Activated T-helper 2 cell treated with anti-CD3 and anti-CD28 coated beads, Interferon-gamma antibody, Interleukin-2, Interleukin-4, amounts not matched to agents 10 μg/mL and 5 μg/mL and 100 μg/mL, durations not matched to agents 14 hours and 24 hours and 36 hours (primary cell): ENCODE results near the gene APBA2. TPM values are rescaled to one million over a fixed set of nuclear protein-coding genes. Genes with fewer than 3 reads are reported as not detected.

Experiments used
- DNase-seq: peaks from one replicate; pipeline ENCODE4 v3.0.0; 2021; ENCODE audit warnings: low spot score
- H3K27ac Mint-ChIP-seq: one replicate; pipeline ENCODE4 v1.8.0; 2021; ENCODE audit warnings: mixed read lengths
- H3K27me3 Mint-ChIP-seq: one replicate; pipeline ENCODE4 v1.8.0; 2021; ENCODE audit warnings: low read depth, mixed read lengths
- H3K36me3 Mint-ChIP-seq: one replicate; pipeline ENCODE4 v1.8.0; 2021; ENCODE audit warnings: low read depth, mixed read lengths
- H3K4me1 Mint-ChIP-seq: one replicate; pipeline ENCODE4 v1.8.0; 2021; ENCODE audit warnings: low read depth, mixed read lengths
- H3K4me3 Mint-ChIP-seq: one replicate; pipeline ENCODE4 v1.8.0; 2021; ENCODE audit warnings: low read depth, mild to moderate bottlenecking, moderate library complexity, mixed read lengths
- H3K9me3 Mint-ChIP-seq: one replicate; pipeline ENCODE4 v1.8.0; 2021; ENCODE audit warnings: mixed read lengths
- intact Hi-C: fragments of 100-400 bp; cut with micrococcal nuclease; formaldehyde crosslinking; loops from one replicate; pipeline ENCODE4 v1.15.1; 2023
- total RNA-seq: library from RNA; stranded (reverse); gene quantifications from 2 replicates; pipeline ENCODE4 v1.2.3, GENCODE V29; 2022

Gene APBA2
- total RNA-seq, 1 donor from 2014 or later: 1.2 TPM

DNA sequence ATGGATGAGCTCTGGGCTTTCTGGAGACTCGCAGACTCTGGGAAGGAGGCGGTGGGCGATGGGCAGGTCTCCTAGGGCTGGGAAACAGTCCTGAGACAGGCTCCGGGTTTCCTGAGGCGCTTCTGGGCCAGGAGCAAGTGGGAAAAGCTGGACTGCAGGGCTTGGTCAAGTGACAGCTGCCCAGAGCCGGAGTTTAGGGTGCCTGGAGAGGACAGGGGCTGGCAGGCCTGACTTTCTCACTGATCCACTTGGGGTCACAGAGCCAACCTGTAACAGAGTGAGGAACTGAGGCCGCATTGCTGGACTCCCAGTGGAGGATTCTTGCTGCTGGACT is 107.9 kb downstream of the APBA2 start:
- no peak for DNase-seq
- Mint-ChIP-seq H3K4me3 (no peak overlapping the region), H3K27ac (no peak overlapping the region), H3K27me3 (no peaks in the 10 kb centered on the region), H3K4me1 (peaks cover 5% of the 10 kb centered on the region), H3K9me3 (no peaks in the 10 kb centered on the region), H3K36me3 (no peaks in the 10 kb centered on the region)
- intact Hi-C loops: loop anchor here (5.0 to 10.0 kb wide), 2 partner anchors 54 to 101 kb away; no protein-coding TSS in a partner anchor

GRCh38 chr15:28994142-28994830 is 108.5 kb downstream of the APBA2 start:
- Mint-ChIP-seq H3K4me1 (peaks cover 5% of the 10 kb centered on the region), H3K27me3 (no peaks in the 10 kb centered on the region), H3K9me3 (no peaks in the 10 kb centered on the region), H3K4me3 (no peak overlapping the region), H3K36me3 (no peaks in the 10 kb centered on the region), H3K27ac (peak overlapping the region; percentile 42)
- no peak for DNase-seq
- intact Hi-C loops: loop anchor here (5.0 to 10.0 kb wide), 2 partner anchors 53 to 101 kb away; no protein-coding TSS in a partner anchor

DNA sequence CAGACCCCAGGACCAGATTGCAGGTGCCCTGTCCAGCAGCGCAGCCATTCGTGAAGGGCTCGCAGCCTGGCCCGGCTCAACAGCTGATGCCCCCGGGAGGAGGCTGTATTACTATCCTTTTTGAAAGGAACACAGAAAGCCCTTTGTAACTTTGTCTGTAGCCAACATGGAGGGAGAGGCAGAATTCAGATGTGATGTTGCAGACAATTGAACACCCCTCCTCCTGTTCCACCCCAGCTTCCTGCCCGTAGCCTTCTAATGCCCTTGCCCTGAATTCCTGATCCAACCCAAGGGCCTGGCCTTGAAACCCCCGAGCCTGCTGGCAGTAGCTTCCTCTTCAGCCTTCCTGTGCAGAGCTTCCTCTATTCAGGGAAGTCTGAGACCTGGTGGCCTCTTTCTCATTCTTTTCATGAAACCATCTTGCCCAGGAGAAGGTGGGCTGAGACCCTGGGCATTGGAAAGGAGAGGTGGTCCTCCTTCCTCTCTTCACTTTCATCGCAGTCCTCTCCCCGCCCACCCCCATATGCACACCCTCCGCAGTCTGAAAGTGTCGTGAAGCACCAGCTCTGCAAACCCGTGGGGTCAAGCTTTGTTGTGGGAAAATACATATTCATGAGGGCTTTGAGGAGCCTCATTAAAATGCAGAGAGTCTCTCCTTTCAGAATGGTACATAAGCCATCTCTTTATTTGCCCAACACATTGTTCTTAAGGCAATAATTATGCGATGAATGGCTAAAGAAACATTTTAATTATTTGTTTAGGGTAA is 109.2 kb downstream of the APBA2 start:
- H3K9me3 Mint-ChIP-seq: no peaks in the 10 kb centered on the region
- peaks cover 5% of the 10 kb centered on the region for H3K4me1 Mint-ChIP-seq
- DNase-seq: no peak
- intact Hi-C loops: loop anchor here (5.0 to 10.0 kb wide), 2 partner anchors 52 to 100 kb away; no protein-coding TSS in a partner anchor
- no peak overlapping the region for H3K27ac Mint-ChIP-seq
- no peaks in the 10 kb centered on the region for H3K36me3 Mint-ChIP-seq
- no peaks in the 10 kb centered on the region for H3K27me3 Mint-ChIP-seq
- no peak overlapping the region for H3K4me3 Mint-ChIP-seq

DNA sequence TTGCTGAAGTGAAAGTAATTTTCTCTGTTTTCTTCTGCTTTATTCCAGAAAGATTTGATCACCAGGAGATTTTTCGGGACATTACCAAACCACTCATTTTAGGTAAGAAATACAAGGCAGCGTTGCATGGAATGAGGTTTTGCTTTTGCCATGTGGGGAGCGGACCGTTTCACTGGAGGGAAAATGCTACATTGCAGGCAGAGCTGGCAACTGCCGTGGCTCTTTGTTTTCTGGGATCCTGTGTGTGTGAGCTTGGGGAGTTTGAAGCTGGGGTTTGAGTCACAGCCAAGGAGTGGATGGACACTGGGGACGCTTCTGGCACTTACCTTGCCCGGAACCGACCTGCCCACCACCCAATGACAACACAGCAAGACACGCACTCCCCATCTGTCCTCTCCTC is 109.9 kb downstream of the APBA2 start:
- H3K4me1 Mint-ChIP-seq: peaks cover 5% of the 10 kb centered on the region
- no peaks in the 10 kb centered on the region for H3K9me3 Mint-ChIP-seq
- H3K4me3 Mint-ChIP-seq: no peak overlapping the region
- no peak for DNase-seq
- H3K27ac Mint-ChIP-seq: no peak overlapping the region
- no peaks in the 10 kb centered on the region for H3K36me3 Mint-ChIP-seq
- no peaks in the 10 kb centered on the region for H3K27me3 Mint-ChIP-seq
- intact Hi-C loops: loop anchor here (10.0 kb wide), 1 partner anchor 99 kb away; no protein-coding TSS in a partner anchor

- Mint-ChIP-seq H3K27ac (no peak overlapping the region), H3K27me3 (no peaks in the 10 kb centered on the region), H3K9me3 (no peaks in the 10 kb centered on the region), H3K4me3 (no peak overlapping the region), H3K4me1 (peaks cover 5% of the 10 kb centered on the region), H3K36me3 (no peaks in the 10 kb centered on the region)
- intact Hi-C loops: loop anchor here (10.0 kb wide), 1 partner anchor 99 kb away; no protein-coding TSS in a partner anchor
- DNase-seq: no peak
These were observed 110.5 kb downstream of the APBA2 start for GRCh38 chr15:28996289-28996688.

- Mint-ChIP-seq H3K4me1 (peaks cover 5% of the 10 kb centered on the region), H3K9me3 (no peaks in the 10 kb centered on the region), H3K4me3 (no peak overlapping the region), H3K36me3 (no peaks in the 10 kb centered on the region), H3K27me3 (no peaks in the 10 kb centered on the region), H3K27ac (no peak overlapping the region)
- no peak for DNase-seq
- intact Hi-C loops: loop anchor here (10.0 kb wide), 1 partner anchor 98 kb away; no protein-coding TSS in a partner anchor
These were observed 111.2 kb downstream of the APBA2 start for GRCh38 chr15:28996953-28997352.

- Mint-ChIP-seq H3K27me3 (no peaks in the 10 kb centered on the region), H3K36me3 (no peaks in the 10 kb centered on the region), H3K27ac (no peak overlapping the region), H3K4me3 (no peak overlapping the region), H3K9me3 (no peaks in the 10 kb centered on the region), H3K4me1 (peaks cover 5% of the 10 kb centered on the region)
- no peak for DNase-seq
- intact Hi-C loops: loop anchor here (10.0 kb wide), 1 partner anchor 97 kb away; no protein-coding TSS in a partner anchor
These were observed 112.0 kb downstream of the APBA2 start for GRCh38 chr15:28997791-28998190.

- no peaks in the 10 kb centered on the region for H3K36me3 Mint-ChIP-seq
- no peak for DNase-seq
- H3K4me1 Mint-ChIP-seq: peaks cover 5% of the 10 kb centered on the region
- no peaks in the 10 kb centered on the region for H3K9me3 Mint-ChIP-seq
- H3K4me3 Mint-ChIP-seq: no peak overlapping the region
- no peaks in the 10 kb centered on the region for H3K27me3 Mint-ChIP-seq
- H3K27ac Mint-ChIP-seq: no peak overlapping the region
- intact Hi-C loops: loop anchor here (10.0 kb wide), 1 partner anchor 96 kb away; no protein-coding TSS in a partner anchor
These were observed 112.7 kb downstream of the APBA2 start for GRCh38 chr15:28998511-28998910.

DNA sequence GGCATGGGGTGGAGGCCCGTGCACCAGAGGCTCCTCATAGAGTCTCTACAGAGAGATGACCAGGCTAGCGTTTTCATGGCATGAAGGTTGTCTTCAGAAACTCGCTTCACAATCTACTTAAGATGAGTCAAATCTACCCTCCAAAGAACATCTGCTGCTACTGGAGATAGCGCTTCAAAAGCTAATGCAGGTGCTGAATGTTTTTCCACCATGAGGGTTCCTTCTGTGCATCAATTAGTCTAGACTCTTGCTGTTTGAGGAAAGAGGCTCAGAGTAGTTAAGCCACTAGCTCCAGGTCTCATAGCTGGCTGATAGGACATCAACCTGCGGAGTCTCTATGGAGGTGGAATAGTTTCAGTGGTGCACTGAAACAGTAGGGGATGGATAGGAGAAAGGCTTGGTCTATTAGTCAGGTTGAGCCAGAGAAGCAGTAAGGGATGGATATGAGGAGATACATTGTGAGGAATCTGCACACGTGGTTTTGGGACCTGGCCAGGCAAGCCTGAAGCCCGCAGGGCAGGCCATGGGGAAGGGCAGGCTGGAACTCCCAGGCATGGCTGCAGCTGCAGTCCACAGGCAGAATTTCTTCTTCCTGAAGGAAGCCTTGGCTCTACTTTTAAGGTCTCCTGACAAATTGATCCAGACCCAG is 117.5 kb downstream of the APBA2 start:
- H3K27me3 Mint-ChIP-seq: no peaks in the 10 kb centered on the region
- no peak overlapping the region for H3K4me3 Mint-ChIP-seq
- intact Hi-C loops: no loop called here
- H3K27ac Mint-ChIP-seq: no peak overlapping the region
- no peaks in the 10 kb centered on the region for H3K9me3 Mint-ChIP-seq
- no peak for DNase-seq
- no peaks in the 10 kb centered on the region for H3K36me3 Mint-ChIP-seq
- H3K4me1 Mint-ChIP-seq: no peaks in the 10 kb centered on the region

DNA sequence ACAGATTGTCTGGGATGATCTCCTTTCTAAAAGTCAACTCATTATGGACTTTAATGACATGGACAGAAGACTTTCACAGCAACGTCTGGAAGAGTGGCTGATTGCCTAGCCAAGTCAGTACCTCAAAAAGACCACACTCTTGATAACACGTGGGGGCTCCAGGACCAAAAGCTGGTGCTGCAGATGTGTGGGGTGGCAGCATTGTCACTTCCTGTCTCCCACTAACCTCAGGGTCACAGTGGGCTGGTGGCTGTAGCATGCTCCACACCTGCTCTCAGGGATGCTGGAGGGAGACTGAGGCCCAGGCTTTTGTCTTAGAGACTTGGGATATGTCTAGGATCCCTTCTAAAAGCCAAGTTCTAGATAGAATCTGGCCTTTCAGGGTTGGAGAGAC is 118.1 kb downstream of the APBA2 start:
- Mint-ChIP-seq H3K27ac (no peak overlapping the region), H3K9me3 (no peaks in the 10 kb centered on the region), H3K27me3 (no peaks in the 10 kb centered on the region), H3K4me3 (no peak overlapping the region), H3K36me3 (no peaks in the 10 kb centered on the region), H3K4me1 (no peaks in the 10 kb centered on the region)
- DNase-seq: no peak
- intact Hi-C loops: no loop called here

DNA sequence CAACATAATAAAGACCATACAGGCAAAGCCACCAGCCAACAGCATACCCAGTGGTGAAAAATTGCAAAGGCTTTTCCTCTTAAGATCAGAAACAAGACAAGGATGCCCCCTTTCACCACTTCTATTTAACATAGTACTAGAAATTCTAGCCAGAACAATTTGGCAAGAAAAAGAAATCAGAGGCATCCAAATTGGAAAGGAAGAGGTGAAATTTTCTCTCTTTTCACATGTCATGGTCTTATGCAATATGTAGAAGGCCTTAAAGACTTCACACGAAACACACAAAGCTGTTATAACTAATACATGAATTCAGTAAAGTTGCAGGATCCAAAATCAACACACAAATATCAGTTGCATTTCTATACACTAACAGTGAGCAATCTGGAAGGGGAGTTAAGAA is 120.2 kb downstream of the APBA2 start:
- no peak overlapping the region for H3K4me3 Mint-ChIP-seq
- no peaks in the 10 kb centered on the region for H3K36me3 Mint-ChIP-seq
- no peak for DNase-seq
- H3K9me3 Mint-ChIP-seq: no peaks in the 10 kb centered on the region
- intact Hi-C loops: no loop called here
- H3K27ac Mint-ChIP-seq: no peak overlapping the region
- H3K4me1 Mint-ChIP-seq: no peaks in the 10 kb centered on the region
- no peaks in the 10 kb centered on the region for H3K27me3 Mint-ChIP-seq

DNA sequence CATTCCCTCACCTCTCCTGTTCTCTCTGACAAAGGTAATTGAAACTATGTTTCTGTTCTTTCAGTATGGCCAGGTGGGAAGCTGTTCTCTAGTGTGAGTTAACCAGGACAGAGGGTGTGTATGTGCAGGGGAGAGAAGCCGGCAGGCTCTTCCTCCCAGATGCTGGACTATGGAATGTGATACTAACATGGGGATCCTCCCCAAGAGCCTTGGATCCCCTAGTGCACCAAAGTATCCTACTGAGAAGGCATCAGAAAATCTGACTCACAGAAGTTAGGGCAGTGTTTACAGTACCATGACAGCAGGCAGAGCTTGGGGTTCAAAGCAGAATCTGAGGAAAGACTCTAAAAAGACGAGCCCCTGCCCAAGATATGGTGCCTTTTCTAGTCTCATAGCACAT is 123.1 kb downstream of the APBA2 start:
- Mint-ChIP-seq H3K27me3 (no peaks in the 10 kb centered on the region), H3K4me1 (peaks cover 3% of the 10 kb centered on the region)

GRCh38 chr15:29012097-29012496 is 126.3 kb downstream of the APBA2 start:
- intact Hi-C loops: no loop called here
- H3K27ac Mint-ChIP-seq: no peak overlapping the region
- H3K4me1 Mint-ChIP-seq: peaks cover 5% of the 10 kb centered on the region
- H3K9me3 Mint-ChIP-seq: no peaks in the 10 kb centered on the region
- H3K36me3 Mint-ChIP-seq: no peaks in the 10 kb centered on the region
- no peak overlapping the region for H3K4me3 Mint-ChIP-seq
- DNase-seq: no peak
- H3K27me3 Mint-ChIP-seq: no peaks in the 10 kb centered on the region

More for the DNA sequence above, 123.1 kb downstream of the APBA2 start:
- Mint-ChIP-seq H3K36me3 (no peaks in the 10 kb centered on the region), H3K9me3 (no peaks in the 10 kb centered on the region), H3K4me3 (no peak overlapping the region), H3K27ac (no peak overlapping the region)
- intact Hi-C loops: no loop called here
- DNase-seq: no peak
